ENCODE results near the gene SHC3.
"Not testable (repeated sequence)": the region's sequence is repeated elsewhere in the genome, so short reads cannot be mapped to it uniquely, and the experiment has no call there.

The SHC3 gene

GRCh38 chr9:89177944-89178829, at the start of gene SHC3:
Gene SHC3, minus strand, starts transcription at chr9:89178818. Its CDS starts 358 bp downstream, at chr9:89178460.
- DNase-seq, result no peak

- DNase-seq, result no peak
Measured at GRCh38 chr9:89225991-89226471, 47.4 kb upstream of the SHC3 start.

- no peak for DNase-seq
Measured at GRCh38 chr9:89225587-89225986, 47.0 kb upstream of the SHC3 start.

- no peak for DNase-seq
Measured at GRCh38 chr9:89225036-89225435, 46.4 kb upstream of the SHC3 start.

GRCh38 chr9:89224633-89225032, 46.0 kb upstream of the SHC3 start:
- DNase-seq, result no peak

- DNase-seq, result no peak
Measured at GRCh38 chr9:89223396-89223977, 44.9 kb upstream of the SHC3 start.

- DNase-seq, result no peak
Measured at GRCh38 chr9:89219637-89220036, 41.0 kb upstream of the SHC3 start.

GRCh38 chr9:89218040-89218928, 39.7 kb upstream of the SHC3 start:
- no peak for DNase-seq

GRCh38 chr9:89215342-89215741, 36.7 kb upstream of the SHC3 start:
- DNase-seq, result no peak

- no peak for DNase-seq
Measured at GRCh38 chr9:89213396-89213880, 34.8 kb upstream of the SHC3 start.

- no peak for DNase-seq
Measured at GRCh38 chr9:89212171-89212570, 33.6 kb upstream of the SHC3 start.

GRCh38 chr9:89209311-89209710, 30.7 kb upstream of the SHC3 start:
- DNase-seq, result not testable (repeated sequence)

- no peak for DNase-seq
Measured at GRCh38 chr9:89207026-89207425, 28.4 kb upstream of the SHC3 start.

- no peak for DNase-seq
Measured at GRCh38 chr9:89204801-89205200, 26.2 kb upstream of the SHC3 start.

- no peak for DNase-seq
Measured at GRCh38 chr9:89195131-89195797, 16.6 kb upstream of the SHC3 start.

- DNase-seq, result no peak
Measured at GRCh38 chr9:89194421-89195130, 16.0 kb upstream of the SHC3 start.

- DNase-seq, result no peak
Measured at GRCh38 chr9:89191004-89191403, 12.4 kb upstream of the SHC3 start.

GRCh38 chr9:89189215-89189614, 10.6 kb upstream of the SHC3 start:
- no peak for DNase-seq

GRCh38 chr9:89187950-89188349, 9.3 kb upstream of the SHC3 start:
- DNase-seq, result no peak

- DNase-seq, result no peak
Measured at GRCh38 chr9:89187541-89187940, 8.9 kb upstream of the SHC3 start.

- no peak for DNase-seq
Measured at GRCh38 chr9:89186960-89187359, 8.3 kb upstream of the SHC3 start.

GRCh38 chr9:89185980-89186379, 7.4 kb upstream of the SHC3 start:
- no peak for DNase-seq
